H1 (cell line): ENCODE measurements around the gene SNRNP200.

Experiments
- HDAC2 ChIP-seq, 2 experiments: fragments of 300-600 bp in 1 of 2; sonication (generic) in 1 of 2; IDR thresholded peaks; 2 replicates each; pipeline ENCODE4 v1.6.1; 2011 to 2012; ENCODE audit warnings: low read depth in 2 of 2, low read length in 2 of 2, mild to moderate bottlenecking in 2 of 2, moderate library complexity in 2 of 2, borderline replicate concordance in 1 of 2, inconsistent platforms in 1 of 2
- POLR2AphosphoS5 ChIP-seq: IDR thresholded peaks from 2 replicates; pipeline ENCODE4 v1.6.1; 2011; ENCODE audit warnings: low read depth, low read length
- RBBP5 ChIP-seq: IDR thresholded peaks from 2 replicates; pipeline ENCODE4 v1.7.1; 2012; ENCODE audit warnings: low read depth, mild to moderate bottlenecking, inconsistent platforms, low read length, moderate library complexity, borderline replicate concordance
- SAP30 ChIP-seq: fragments of 300-600 bp; sonication (generic); IDR thresholded peaks from 2 replicates; pipeline ENCODE4 v1.7.1; 2012; ENCODE audit warnings: low read length, moderate library complexity, mild to moderate bottlenecking, inconsistent platforms; ENCODE audit not compliant: insufficient read depth, insufficient replicate concordance
- YY1 ChIP-seq: IDR thresholded peaks from 2 replicates; pipeline ENCODE4 v1.6.1; 2011; ENCODE audit warnings: low read depth, mild to moderate bottlenecking, low read length
- TF ChIP-seq, protein P1 (sequence below), 3 experiments: IDR thresholded peaks; 1 replicate in 2 of 3; 2 replicates in 1 of 3; pipeline versions ENCODE4 v1.5.1 to v1.6.1; 2011; ENCODE audit warnings: low read length in 3 of 3, mild to moderate bottlenecking in 3 of 3, inconsistent platforms in 2 of 3, low read depth in 1 of 3, moderate library complexity in 1 of 3; ENCODE audit not compliant: insufficient read depth in 1 of 3; ENCODE audit errors: control extremely low read depth in 1 of 3

DNA sequence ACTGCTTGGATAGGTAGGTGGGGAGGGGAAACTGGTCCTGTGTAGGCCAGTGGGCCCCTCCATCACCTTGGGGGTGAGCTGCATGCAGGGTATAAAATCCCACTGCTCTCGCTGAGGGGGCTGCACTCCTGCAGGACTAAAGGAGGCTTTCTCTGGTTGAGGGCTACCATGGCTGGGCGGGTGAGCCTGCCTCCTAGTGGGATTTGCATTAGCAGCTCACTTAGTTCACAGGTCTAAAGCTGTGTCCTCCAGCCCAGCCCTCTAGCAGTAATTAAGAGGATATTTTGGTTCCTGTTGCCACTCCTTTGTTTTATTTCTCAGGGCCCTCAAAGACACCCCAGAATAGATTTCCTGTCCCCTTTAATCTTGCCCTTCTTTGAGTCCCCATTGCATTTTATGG is 64.1 kb downstream of the SNRNP200 start:
- TF ChIP-seq RBBP5, result no peak
- TF ChIP-seq YY1, result no peak
- TF ChIP-seq HDAC2 (IDR thresholded peaks at IDR 0.05; ENCODE audit: borderline replicate concordance in 1 of 2, low read depth in 2 of 2, low read length in 2 of 2), result no peak
- TF ChIP-seq SAP30, result no peak
- no peak for TF ChIP-seq POLR2AphosphoS5
- TF ChIP-seq, protein P1, sequence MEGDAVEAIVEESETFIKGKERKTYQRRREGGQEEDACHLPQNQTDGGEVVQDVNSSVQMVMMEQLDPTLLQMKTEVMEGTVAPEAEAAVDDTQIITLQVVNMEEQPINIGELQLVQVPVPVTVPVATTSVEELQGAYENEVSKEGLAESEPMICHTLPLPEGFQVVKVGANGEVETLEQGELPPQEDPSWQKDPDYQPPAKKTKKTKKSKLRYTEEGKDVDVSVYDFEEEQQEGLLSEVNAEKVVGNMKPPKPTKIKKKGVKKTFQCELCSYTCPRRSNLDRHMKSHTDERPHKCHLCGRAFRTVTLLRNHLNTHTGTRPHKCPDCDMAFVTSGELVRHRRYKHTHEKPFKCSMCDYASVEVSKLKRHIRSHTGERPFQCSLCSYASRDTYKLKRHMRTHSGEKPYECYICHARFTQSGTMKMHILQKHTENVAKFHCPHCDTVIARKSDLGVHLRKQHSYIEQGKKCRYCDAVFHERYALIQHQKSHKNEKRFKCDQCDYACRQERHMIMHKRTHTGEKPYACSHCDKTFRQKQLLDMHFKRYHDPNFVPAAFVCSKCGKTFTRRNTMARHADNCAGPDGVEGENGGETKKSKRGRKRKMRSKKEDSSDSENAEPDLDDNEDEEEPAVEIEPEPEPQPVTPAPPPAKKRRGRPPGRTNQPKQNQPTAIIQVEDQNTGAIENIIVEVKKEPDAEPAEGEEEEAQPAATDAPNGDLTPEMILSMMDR (IDR thresholded peaks at IDR 0.05; ENCODE audit: control extremely low read depth in 1 of 3, insufficient read depth in 1 of 3, low read depth in 1 of 3, low read length in 3 of 3), result peak; percentile 19 to 40 (median 28); a peak in 2 of 4 replicates
